HepG2 (cell line): ENCODE measurements around the gene TCERG1L.

Experiments
- CHD2 ChIP-seq: IDR thresholded peaks from 2 replicates; pipeline ENCODE4 v1.6.1; 2011; ENCODE audit warnings: low read depth, low read length, improper control_type of control experiment
- CTCF ChIP-seq: sonication (generic); formaldehyde crosslinking; IDR thresholded peaks from 2 replicates; pipeline ENCODE4 v1.5.0; 2020; ENCODE audit warnings: mild to moderate bottlenecking, missing genetic modification reagents, moderate library complexity
- EEA1 ChIP-seq: sonication (generic); formaldehyde crosslinking; IDR thresholded peaks from 2 replicates; pipeline ENCODE4 v1.5.1; 2020; ENCODE audit warnings: mild to moderate bottlenecking, missing genetic modification reagents, borderline replicate concordance
- RERE ChIP-seq: IDR thresholded peaks from 2 replicates; pipeline ENCODE4 v1.6.1; 2016; ENCODE audit warnings: low read depth, missing genetic modification reagents, missing compliant biosample characterization
- RFXAP ChIP-seq: sonication (generic); formaldehyde crosslinking; IDR thresholded peaks from 2 replicates; pipeline ENCODE4 v1.4.0; 2020; ENCODE audit warnings: missing genetic modification reagents, borderline replicate concordance

- no peak for TF ChIP-seq CHD2
- TF ChIP-seq RFXAP (CRISPR knock-in tag): no peak
- TF ChIP-seq CTCF (CRISPR knock-in tag): no peak
- no peak for TF ChIP-seq RERE (CRISPR knock-in tag)
- no peak for TF ChIP-seq EEA1 (CRISPR knock-in tag)
Measured at GRCh38 chr10:131075218-131075770, 236.2 kb downstream of the TCERG1L start.
